HL-60 (cell line): Measurements from ENCODE around the gene SPTBN5.
A peak's percentile ranks its signal among the peaks of the same experiment; 100 is the strongest.

Experiments
- DNase-seq, 2 experiments: peaks; one replicate each; pipeline ENCODE4 v3.0.0-alpha.2; 2010 to 2020; ENCODE audit warnings: low read depth in 1 of 2, low spot score in 1 of 2
- H3K27ac ChIP-seq: fragments of 250-450 bp; sonication (Bioruptor Pico); replicated peaks from 2 replicates; pipeline ENCODE4 v1.5.1; 2020; ENCODE audit warnings: mild to moderate bottlenecking, moderate library complexity
- H3K27me3 ChIP-seq: fragments of 250-450 bp; sonication (Bioruptor Pico); 2 replicates; pipeline ENCODE4 v1.5.1; 2021; ENCODE audit warnings: mild to moderate bottlenecking, moderate library complexity; ENCODE audit not compliant: insufficient read depth, poor library complexity, severe bottlenecking
- H3K4me3 ChIP-seq: replicated peaks from 2 replicates; pipeline ENCODE4 v1.5.1; 2011; ENCODE audit warnings: mild to moderate bottlenecking, control low read depth, low read length; ENCODE audit not compliant: insufficient read depth
- CTCF ChIP-seq: IDR thresholded peaks from one replicate; pipeline ENCODE4 v1.5.1; 2011; ENCODE audit warnings: low read length, control low read depth, inconsistent platforms; ENCODE audit not compliant: insufficient read depth
- GABPA ChIP-seq: IDR thresholded peaks from 2 replicates; pipeline ENCODE4 v1.6.1; 2012; ENCODE audit warnings: low read depth
- POLR2AphosphoS5 ChIP-seq: IDR thresholded peaks from 2 replicates; pipeline ENCODE4 v1.6.1; 2012; ENCODE audit warnings: low read depth
- REST ChIP-seq: IDR thresholded peaks from 2 replicates; pipeline ENCODE4 v1.6.1; 2012; ENCODE audit warnings: low read depth; ENCODE audit not compliant: insufficient replicate concordance
- SPI1 ChIP-seq: IDR thresholded peaks from 2 replicates; pipeline ENCODE4 v1.6.1; 2012; ENCODE audit warnings: low read depth, mild to moderate bottlenecking, borderline replicate concordance

Gene SPTBN5

GRCh38 chr15:41919201-41919820, 25.5 kb upstream of the SPTBN5 start:
- Histone ChIP-seq H3K27ac (no peak overlapping the region), H3K27me3 (no peaks in the 10 kb centered on the region), H3K4me3 (no peak overlapping the region)
- no peak for DNase-seq
- TF ChIP-seq SPI1: no peak
- TF ChIP-seq GABPA: no peak
- TF ChIP-seq POLR2AphosphoS5: no peak
- no peak for TF ChIP-seq CTCF
- no peak for TF ChIP-seq REST

GRCh38 chr15:41918506-41919126, 24.8 kb upstream of the SPTBN5 start:
- H3K4me3 ChIP-seq: no peak overlapping the region
- no peak for TF ChIP-seq REST
- TF ChIP-seq SPI1: no peak
- TF ChIP-seq POLR2AphosphoS5: no peak
- TF ChIP-seq CTCF: no peak
- no peak for TF ChIP-seq GABPA
- DNase-seq: no peak
- no peak overlapping the region for H3K27ac ChIP-seq
- H3K27me3 ChIP-seq: no peaks in the 10 kb centered on the region

GRCh38 chr15:41917767-41918430, 24.0 kb upstream of the SPTBN5 start:
- no peak overlapping the region for H3K4me3 ChIP-seq
- H3K27me3 ChIP-seq: no peaks in the 10 kb centered on the region
- H3K27ac ChIP-seq: no peak overlapping the region
- peak in 1 of 2 experiments; percentile 52 for DNase-seq
- TF ChIP-seq GABPA: no peak
- no peak for TF ChIP-seq SPI1
- no peak for TF ChIP-seq CTCF
- TF ChIP-seq REST: no peak
- TF ChIP-seq POLR2AphosphoS5: no peak
